ENCODE results near the gene HDAC9. TPM values are rescaled to one million over a fixed set of nuclear protein-coding genes. Genes with fewer than 3 reads are reported as not detected.

The HDAC9 gene
- 10 to 100 TPM in 1 of 4 donors, 1 to 10 TPM in 3; 3.0 to 14.0 (median 5.6) TPM for total RNA-seq

DNA sequence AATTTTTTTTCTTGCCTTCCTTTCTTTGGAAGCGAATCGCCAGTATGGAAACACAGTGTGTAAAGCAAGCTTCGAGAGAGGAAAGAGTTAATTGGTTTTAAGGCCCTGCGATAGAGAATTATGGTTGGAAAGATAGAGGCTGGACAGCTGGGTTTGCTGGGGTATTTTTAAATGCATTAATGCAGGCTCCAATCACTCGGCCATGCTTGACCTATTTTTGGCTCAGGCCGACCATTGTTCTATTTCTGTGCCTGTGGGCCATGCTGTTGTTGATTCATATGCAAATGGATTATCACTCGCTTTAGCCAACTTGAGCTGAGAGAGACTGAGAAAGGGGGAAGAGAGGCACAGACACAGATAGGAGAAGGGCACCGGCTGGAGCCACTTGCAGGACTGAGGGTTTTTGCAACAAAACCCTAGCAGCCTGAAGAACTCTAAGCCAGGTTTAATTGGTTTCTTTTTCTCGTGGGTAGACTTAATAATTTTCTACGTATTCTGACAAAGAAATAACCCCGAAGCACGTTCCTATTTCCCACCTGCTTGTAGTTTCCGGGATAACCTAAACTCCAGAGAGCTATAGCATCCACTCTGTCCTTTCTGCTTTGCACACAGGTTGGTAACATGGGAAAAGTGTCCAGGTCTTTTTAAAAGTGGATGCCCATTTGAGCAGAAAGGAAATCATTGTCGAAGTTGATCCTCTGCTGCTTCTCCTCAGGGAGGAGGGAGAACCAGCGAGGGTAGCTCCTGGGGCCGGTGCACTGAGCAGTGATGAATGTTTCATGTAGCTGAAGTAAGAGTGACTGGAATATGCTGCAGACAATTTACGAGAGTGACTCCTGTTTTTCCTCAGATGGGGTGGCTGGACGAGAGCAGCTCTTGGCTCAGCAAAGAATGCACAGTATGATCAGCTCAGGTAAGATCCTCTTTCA lies at the start of gene HDAC9:
TSS of gene HDAC9 (plus strand) at position 338 of the 929 bp plus-strand sequence. CDS start at position 892, 554 bp downstream.
- Histone ChIP-seq H3K4me1 (peaks cover 58 to 62% of the 10 kb centered on the region in 2 donors), H3K9me3 (no peaks in the 10 kb centered on the region), H3K27me3 (no peaks in the 10 kb centered on the region), H3K27ac (peak within 1 kb of the TSS; percentile 84 to 91 (median 90)), H3K4me3 (peak within 1 kb of the TSS; percentile 60 to 68 (median 64)), H3K36me3 (no peaks in the 10 kb centered on the region)
- intact Hi-C loops (cut with DNase I; ENCODE audit: low total_unique reads) (loop anchor here (2.0 to 5.0 kb wide), 4 partner anchors 38 to 138 kb away; no protein-coding TSS in a partner anchor), in situ Hi-C loops (cut with MboI; ENCODE audit: low sequenced_read_pairs in 4 of 4) (no loop called here)
- TF ChIP-seq POLR2A (IDR thresholded peaks at IDR 0.05) = peak; percentile 45 to 78
- TF ChIP-seq, protein P1, sequence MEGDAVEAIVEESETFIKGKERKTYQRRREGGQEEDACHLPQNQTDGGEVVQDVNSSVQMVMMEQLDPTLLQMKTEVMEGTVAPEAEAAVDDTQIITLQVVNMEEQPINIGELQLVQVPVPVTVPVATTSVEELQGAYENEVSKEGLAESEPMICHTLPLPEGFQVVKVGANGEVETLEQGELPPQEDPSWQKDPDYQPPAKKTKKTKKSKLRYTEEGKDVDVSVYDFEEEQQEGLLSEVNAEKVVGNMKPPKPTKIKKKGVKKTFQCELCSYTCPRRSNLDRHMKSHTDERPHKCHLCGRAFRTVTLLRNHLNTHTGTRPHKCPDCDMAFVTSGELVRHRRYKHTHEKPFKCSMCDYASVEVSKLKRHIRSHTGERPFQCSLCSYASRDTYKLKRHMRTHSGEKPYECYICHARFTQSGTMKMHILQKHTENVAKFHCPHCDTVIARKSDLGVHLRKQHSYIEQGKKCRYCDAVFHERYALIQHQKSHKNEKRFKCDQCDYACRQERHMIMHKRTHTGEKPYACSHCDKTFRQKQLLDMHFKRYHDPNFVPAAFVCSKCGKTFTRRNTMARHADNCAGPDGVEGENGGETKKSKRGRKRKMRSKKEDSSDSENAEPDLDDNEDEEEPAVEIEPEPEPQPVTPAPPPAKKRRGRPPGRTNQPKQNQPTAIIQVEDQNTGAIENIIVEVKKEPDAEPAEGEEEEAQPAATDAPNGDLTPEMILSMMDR (IDR thresholded peaks at IDR 0.05 in 4 of 5, conservative IDR thresholded peaks at IDR 0.05 in 1 of 5) = no peak
- peak; percentile 91 to 94 for ATAC-seq
- peak; percentile 56 to 72 for DNase-seq

DNA sequence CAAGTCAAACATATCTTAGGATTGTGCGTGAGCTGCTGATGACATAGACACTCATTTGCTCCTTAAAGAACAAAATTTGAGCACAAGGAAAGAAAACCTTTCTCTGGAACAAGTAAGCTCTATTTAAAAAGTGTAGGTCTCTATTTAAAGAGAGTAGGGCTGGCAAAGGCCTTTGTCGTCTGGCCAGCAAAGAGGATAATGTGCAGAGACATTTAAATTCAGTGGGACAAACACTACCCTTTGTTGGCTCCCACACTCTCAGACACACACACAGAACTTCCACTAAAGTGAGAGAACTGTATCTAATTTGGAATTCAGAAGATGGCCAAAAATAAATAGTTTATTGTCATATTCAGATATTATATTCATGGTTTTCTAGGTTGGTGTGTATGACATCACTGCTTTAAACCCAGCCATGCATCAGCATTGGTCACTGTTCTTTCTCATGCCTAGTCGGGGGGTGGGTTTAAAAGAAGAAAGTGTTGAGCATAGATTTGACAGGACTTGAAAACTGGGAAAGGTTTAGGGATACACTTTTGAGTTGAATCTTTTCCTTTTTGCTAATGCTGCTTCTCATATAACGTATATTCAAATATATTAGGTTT lies 49.5 kb upstream of the HDAC9 start:
- ATAC-seq (no peak), DNase-seq (no peak)
- Histone ChIP-seq H3K4me3 (no peak overlapping the region), H3K9me3 (no peaks in the 10 kb centered on the region), H3K36me3 (no peaks in the 10 kb centered on the region), H3K27ac (no peak overlapping the region), H3K4me1 (peaks cover 9 to 12% of the 10 kb centered on the region in 2 donors), H3K27me3 (no peaks in the 10 kb centered on the region)
- in situ Hi-C loops (cut with MboI; ENCODE audit: low sequenced_read_pairs in 4 of 4) = no loop called here
- TF ChIP-seq, protein P1 (IDR thresholded peaks at IDR 0.05 in 4 of 5, conservative IDR thresholded peaks at IDR 0.05 in 1 of 5) = no peak
- no peak for TF ChIP-seq POLR2A (IDR thresholded peaks at IDR 0.05)
- intact Hi-C loops (cut with DNase I; ENCODE audit: low total_unique reads) = no loop called here

DNA sequence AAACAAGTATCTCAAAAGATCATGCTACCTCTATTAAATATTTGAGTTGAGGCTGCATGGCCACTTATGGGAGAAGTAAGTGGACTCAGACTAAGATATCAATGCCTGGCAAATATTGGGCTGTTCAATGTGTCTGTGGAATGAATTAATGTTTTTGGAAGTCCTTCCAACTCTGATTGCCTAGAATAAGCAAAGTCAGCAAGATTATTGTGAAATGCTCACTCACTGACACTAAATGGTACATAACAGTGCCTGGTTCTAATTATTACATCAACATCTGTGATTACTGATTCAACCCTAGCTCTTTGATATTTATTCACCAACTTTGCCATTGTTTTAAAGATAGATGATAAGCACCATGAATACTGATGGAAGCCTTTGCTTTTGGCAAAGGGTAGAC lies 45.5 kb upstream of the HDAC9 start:
- in situ Hi-C loops (cut with MboI; ENCODE audit: low sequenced_read_pairs in 4 of 4) = no loop called here

DNA sequence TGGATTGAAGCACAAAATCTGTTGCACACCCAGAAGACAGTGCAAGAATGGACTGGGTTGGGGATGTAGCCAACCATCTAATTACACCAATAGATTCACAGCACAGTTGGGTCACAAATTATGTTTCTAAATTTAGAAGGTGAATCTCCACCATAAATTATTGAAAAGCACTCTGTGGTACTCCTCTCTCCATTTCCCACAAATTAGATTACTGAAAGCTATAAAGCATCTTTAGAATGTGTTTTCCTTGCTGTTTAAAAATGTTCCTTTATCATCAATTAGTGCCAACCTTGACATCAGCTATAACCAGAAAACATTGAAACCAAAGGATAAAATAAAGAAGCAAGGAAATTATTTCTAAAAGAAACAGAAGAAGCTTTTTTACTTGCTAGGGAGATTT lies 39.9 kb upstream of the HDAC9 start:
- no peak overlapping the region for H3K27ac ChIP-seq
- DNase-seq = no peak
- no peaks in the 10 kb centered on the region for H3K9me3 ChIP-seq
- H3K36me3 ChIP-seq = no peaks in the 10 kb centered on the region
- in situ Hi-C loops (cut with MboI; ENCODE audit: low sequenced_read_pairs in 4 of 4) = no loop called here
- no peaks in the 10 kb centered on the region for H3K27me3 ChIP-seq
- TF ChIP-seq POLR2A (IDR thresholded peaks at IDR 0.05) = no peak
- TF ChIP-seq, protein P1 (IDR thresholded peaks at IDR 0.05 in 4 of 5, conservative IDR thresholded peaks at IDR 0.05 in 1 of 5) = no peak
- intact Hi-C loops (cut with DNase I; ENCODE audit: low total_unique reads) = loop anchor here (5.0 to 10.0 kb wide), 2 partner anchors 42 to 119 kb away; partner anchors contain the start of gene HDAC9
- H3K4me1 ChIP-seq = peaks cover 20 to 21% of the 10 kb centered on the region in 2 donors
- H3K4me3 ChIP-seq = no peak overlapping the region
- ATAC-seq = no peak

More for the DNA sequence above, 45.5 kb upstream of the HDAC9 start:
- H3K4me1 ChIP-seq = peaks cover 9 to 12% of the 10 kb centered on the region in 2 donors
- no peaks in the 10 kb centered on the region for H3K27me3 ChIP-seq
- no peak overlapping the region for H3K27ac ChIP-seq
- intact Hi-C loops (cut with DNase I; ENCODE audit: low total_unique reads) = loop anchor here (10.0 kb wide), 1 partner anchor 125 kb away; no protein-coding TSS in a partner anchor
- no peaks in the 10 kb centered on the region for H3K36me3 ChIP-seq
- DNase-seq (no peak), ATAC-seq (no peak)
- H3K4me3 ChIP-seq = no peak overlapping the region
- no peak for TF ChIP-seq POLR2A (IDR thresholded peaks at IDR 0.05)
- no peaks in the 10 kb centered on the region for H3K9me3 ChIP-seq

DNA sequence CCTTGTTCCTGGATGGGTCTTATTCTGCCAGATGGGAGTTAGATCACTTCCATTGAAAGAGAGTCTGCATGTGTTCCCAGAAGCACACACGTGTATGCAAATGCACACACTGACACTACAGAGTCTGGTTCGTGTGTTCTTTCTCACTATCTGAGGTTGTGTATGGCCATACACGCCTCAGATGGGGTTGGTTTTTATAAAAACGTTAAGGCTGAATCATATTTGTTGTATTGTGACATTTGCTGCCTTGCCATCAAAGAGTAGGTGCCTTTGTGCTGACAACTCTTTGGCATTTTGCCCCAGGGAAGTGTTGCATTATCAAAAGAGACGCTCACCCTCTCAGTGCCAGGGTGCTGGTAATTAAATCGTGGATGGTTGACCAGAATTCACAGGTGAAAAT lies 37.7 kb upstream of the HDAC9 start:
- in situ Hi-C loops (cut with MboI; ENCODE audit: low sequenced_read_pairs in 4 of 4) = no loop called here
- H3K9me3 ChIP-seq = no peaks in the 10 kb centered on the region
- intact Hi-C loops (cut with DNase I; ENCODE audit: low total_unique reads) = loop anchor here (5.0 to 10.0 kb wide), 2 partner anchors 39 to 117 kb away; partner anchors contain the start of gene HDAC9
- peak in 1 of 2 donors; percentile 23 for ATAC-seq
- no peak for TF ChIP-seq POLR2A (IDR thresholded peaks at IDR 0.05)
- TF ChIP-seq, protein P1 (IDR thresholded peaks at IDR 0.05 in 4 of 5, conservative IDR thresholded peaks at IDR 0.05 in 1 of 5) = no peak
- no peak overlapping the region for H3K4me3 ChIP-seq
- DNase-seq = no peak
- no peaks in the 10 kb centered on the region for H3K36me3 ChIP-seq
- H3K27ac ChIP-seq = no peak overlapping the region
- H3K4me1 ChIP-seq = peaks cover 20 to 21% of the 10 kb centered on the region in 2 donors
- H3K27me3 ChIP-seq = no peaks in the 10 kb centered on the region
